Liver (tissue), 9 donors: ENCODE measurements around the gene MARCOL. TPM values are rescaled to one million over a fixed set of nuclear protein-coding genes. Genes with fewer than 3 reads are reported as not detected.
"Not testable (repeated sequence)": the region's sequence is repeated elsewhere in the genome, so short reads cannot be mapped to it uniquely, and the experiment has no call there.

Experiments
- DNase-seq: peaks from one replicate; pipeline ENCODE4 v3.0.0-alpha.2; 2017; ENCODE audit warnings: low spot score
- H3K27ac ChIP-seq, 2 donors: one replicate each; pipeline ENCODE4 v1.7.0; 2013; ENCODE audit warnings: inconsistent platforms in 2 of 2, low read length in 2 of 2, control low read depth in 1 of 2, low read depth in 1 of 2, mild to moderate bottlenecking in 1 of 2
- H3K27me3 ChIP-seq, 4 donors: one replicate each; pipeline versions ENCODE4 v1.6.1 to v1.7.0; 2013; ENCODE audit warnings: low read length in 3 of 4, inconsistent platforms in 1 of 4, mild to moderate bottlenecking in 1 of 4, moderate library complexity in 1 of 4; ENCODE audit not compliant: control insufficient read depth in 4 of 4, insufficient read depth in 4 of 4
- H3K36me3 ChIP-seq, 4 donors: one replicate each; pipeline versions ENCODE4 v1.6.1 to v1.7.0; 2013; ENCODE audit warnings: low read length in 3 of 4, mild to moderate bottlenecking in 3 of 4, low read depth in 1 of 4, moderate library complexity in 1 of 4; ENCODE audit not compliant: control insufficient read depth in 4 of 4, insufficient read depth in 3 of 4
- H3K4me1 ChIP-seq, 4 donors: one replicate each; pipeline versions ENCODE4 v1.6.1 to v1.7.0; 2013; ENCODE audit warnings: low read length in 3 of 4, mild to moderate bottlenecking in 3 of 4, moderate library complexity in 1 of 4; ENCODE audit not compliant: control insufficient read depth in 4 of 4, insufficient read depth in 4 of 4
- H3K4me3 ChIP-seq, 3 donors: one replicate each; pipeline versions ENCODE4 v1.6.1 to v1.7.0; 2013; ENCODE audit warnings: low read length in 3 of 3, control low read depth in 1 of 3, low read depth in 1 of 3, mild to moderate bottlenecking in 1 of 3
- H3K9ac ChIP-seq, 2 donors: one replicate each; pipeline ENCODE4 v1.7.0; 2013; ENCODE audit warnings: low read length in 2 of 2, mild to moderate bottlenecking in 2 of 2, moderate library complexity in 2 of 2, control low read depth in 1 of 2, low read depth in 1 of 2
- H3K9me3 ChIP-seq, 4 donors: one replicate each; pipeline versions ENCODE4 v1.6.1 to v1.7.0; 2013; ENCODE audit warnings: low read length in 3 of 4; ENCODE audit not compliant: control insufficient read depth in 4 of 4
- EGR1 ChIP-seq, 2 donors: IDR thresholded peaks; 2 replicates each; pipeline ENCODE4 v1.6.1; 2016 to 2018; ENCODE audit warnings: antibody characterized with exemption in 2 of 2, low read depth in 2 of 2
- FOXA1 ChIP-seq: IDR thresholded peaks from 2 replicates; pipeline ENCODE4 v1.6.1; 2016; ENCODE audit warnings: antibody characterized with exemption
- FOXA2 ChIP-seq: IDR thresholded peaks from 2 replicates; pipeline ENCODE4 v1.6.1; 2016; ENCODE audit warnings: antibody characterized with exemption
- GABPA ChIP-seq, 2 donors: IDR thresholded peaks in 1 of 2; conservative IDR thresholded peaks in 1 of 2; 2 replicates each; pipeline ENCODE4 v1.6.1; 2016; ENCODE audit warnings: antibody characterized with exemption in 2 of 2, mild to moderate bottlenecking in 1 of 2, moderate library complexity in 1 of 2
- HNF4A ChIP-seq, 2 donors: conservative IDR thresholded peaks; 2 replicates each; pipeline ENCODE4 v1.6.1; 2016; ENCODE audit warnings: antibody characterized with exemption in 2 of 2, mild to moderate bottlenecking in 2 of 2
- HNF4G ChIP-seq: IDR thresholded peaks from 2 replicates; pipeline ENCODE4 v1.6.1; 2016; ENCODE audit warnings: antibody characterized with exemption
- JUND ChIP-seq, 2 donors: IDR thresholded peaks; 2 replicates each; pipeline ENCODE4 v1.6.1; 2016; ENCODE audit warnings: antibody characterized with exemption in 2 of 2
- NR2F2 ChIP-seq: IDR thresholded peaks from 2 replicates; pipeline ENCODE4 v1.6.1; 2016; ENCODE audit warnings: antibody characterized with exemption
- RAD21 ChIP-seq, 2 donors: IDR thresholded peaks; 2 replicates each; pipeline ENCODE4 v1.6.1; 2016; ENCODE audit warnings: antibody characterized with exemption in 2 of 2, mild to moderate bottlenecking in 2 of 2
- RXRA ChIP-seq, 2 donors: IDR thresholded peaks; 2 replicates each; pipeline ENCODE4 v1.6.1; 2017 to 2018; ENCODE audit warnings: antibody characterized with exemption in 2 of 2, mild to moderate bottlenecking in 1 of 2
- SP1 ChIP-seq: IDR thresholded peaks from 2 replicates; pipeline ENCODE4 v1.6.1; 2018; ENCODE audit warnings: antibody characterized with exemption, mild to moderate bottlenecking
- TAF1 ChIP-seq: conservative IDR thresholded peaks from 2 replicates; pipeline ENCODE4 v1.6.1; 2016; ENCODE audit warnings: antibody characterized with exemption, mild to moderate bottlenecking
- YY1 ChIP-seq: IDR thresholded peaks from 2 replicates; pipeline ENCODE4 v1.6.1; 2016; ENCODE audit warnings: antibody characterized with exemption, mild to moderate bottlenecking
- WGBS: extraction: QIAGEN DNeasy Blood & Tissue Kit; methylation state at CpG from one replicate; pipeline ENCODE4 v1.1.7; 2013; 5-methylcytosine and 5-hydroxymethylcytosine counted together
- polyA plus RNA-seq, 2 donors: library from polyadenylated mRNA; stranded (reverse) in 1 of 2; unstranded in 1 of 2; fragments of 200-250 nt in 1 of 2; fragments of >200 nt in 1 of 2; fragmentation: Nextera tagmentation in 1 of 2; extraction: Ambion mirVana in 1 of 2; gene quantifications; one replicate each; pipeline versions ENCODE4 v1.2.1 to v1.2.3, GENCODE V29; 2013 to 2015
- total RNA-seq, 2 donors: library from RNA; depleted of rRNA; stranded (reverse); fragments of >200 nt; gene quantifications; one replicate each; pipeline ENCODE4 v1.2.3, GENCODE V29; 2014
- TF ChIP-seq, protein P1 (sequence below): IDR thresholded peaks from 2 replicates; pipeline ENCODE4 v1.6.1; 2016; ENCODE audit warnings: antibody characterized with exemption, mild to moderate bottlenecking
- TF ChIP-seq, protein P2 (sequence below): fragments of 150-350 bp; IDR thresholded peaks from 2 replicates; pipeline ENCODE4 v1.5.1; 2017; ENCODE audit warnings: improper control_type of control experiment, low read depth, low read length; ENCODE audit not compliant: missing input control
- TF ChIP-seq, protein P3 (sequence below): IDR thresholded peaks from 2 replicates; pipeline ENCODE4 v1.6.1; 2016; ENCODE audit warnings: antibody characterized with exemption
- TF ChIP-seq, protein P4 (sequence below): IDR thresholded peaks from 2 replicates; pipeline ENCODE4 v1.6.1; 2016; ENCODE audit warnings: antibody characterized with exemption
- donor health status: healthy.
- donor health status: healthy.
- donor health status: healthy.
- donor health status: healthy.
- donor health status: healthy.

MARCOL gene
- total and polyA plus RNA-seq, 4 donors: not detected

DNA sequence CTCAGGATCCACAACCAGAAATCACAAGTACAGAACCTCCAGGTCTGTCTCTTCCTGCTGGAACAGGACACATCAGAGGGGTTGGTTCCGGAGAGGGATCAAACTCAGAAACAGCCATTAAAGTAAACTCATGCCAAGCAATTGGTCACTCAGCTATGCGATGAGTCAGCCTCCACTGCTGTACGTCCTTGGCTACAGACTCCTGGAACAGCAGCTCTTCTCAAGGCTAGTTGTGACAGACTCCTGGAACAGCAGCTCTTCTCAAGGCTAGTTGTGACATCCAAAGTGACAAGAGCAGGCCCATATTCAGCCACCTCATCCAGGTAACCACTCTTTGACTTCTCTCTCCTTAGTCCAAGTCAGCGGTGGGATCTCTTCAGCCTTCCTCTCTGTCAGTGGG, 30.2 kb downstream of the MARCOL start, which contains the start of gene SPINK13:
Gene SPINK13, plus strand, starts transcription at position 229 of the 400 bp plus-strand sequence. CDS start 1,279 bp downstream, outside the sequence.
- Histone ChIP-seq H3K36me3 (no peaks in the 10 kb centered on the region), H3K27ac (no peak within 1 kb of the TSS), H3K4me1 (no peaks in the 10 kb centered on the region), H3K9ac (no peak within 1 kb of the TSS), H3K27me3 (no peaks in the 10 kb centered on the region), H3K9me3 (peaks cover 0 to 3% (median 0%) of the 10 kb centered on the region in 4 donors), H3K4me3 (no peak within 1 kb of the TSS)
- no peak for DNase-seq
- WGBS: 90% methylated on average over 4 of the region's 4 CpGs
- TF ChIP-seq, protein P1, sequence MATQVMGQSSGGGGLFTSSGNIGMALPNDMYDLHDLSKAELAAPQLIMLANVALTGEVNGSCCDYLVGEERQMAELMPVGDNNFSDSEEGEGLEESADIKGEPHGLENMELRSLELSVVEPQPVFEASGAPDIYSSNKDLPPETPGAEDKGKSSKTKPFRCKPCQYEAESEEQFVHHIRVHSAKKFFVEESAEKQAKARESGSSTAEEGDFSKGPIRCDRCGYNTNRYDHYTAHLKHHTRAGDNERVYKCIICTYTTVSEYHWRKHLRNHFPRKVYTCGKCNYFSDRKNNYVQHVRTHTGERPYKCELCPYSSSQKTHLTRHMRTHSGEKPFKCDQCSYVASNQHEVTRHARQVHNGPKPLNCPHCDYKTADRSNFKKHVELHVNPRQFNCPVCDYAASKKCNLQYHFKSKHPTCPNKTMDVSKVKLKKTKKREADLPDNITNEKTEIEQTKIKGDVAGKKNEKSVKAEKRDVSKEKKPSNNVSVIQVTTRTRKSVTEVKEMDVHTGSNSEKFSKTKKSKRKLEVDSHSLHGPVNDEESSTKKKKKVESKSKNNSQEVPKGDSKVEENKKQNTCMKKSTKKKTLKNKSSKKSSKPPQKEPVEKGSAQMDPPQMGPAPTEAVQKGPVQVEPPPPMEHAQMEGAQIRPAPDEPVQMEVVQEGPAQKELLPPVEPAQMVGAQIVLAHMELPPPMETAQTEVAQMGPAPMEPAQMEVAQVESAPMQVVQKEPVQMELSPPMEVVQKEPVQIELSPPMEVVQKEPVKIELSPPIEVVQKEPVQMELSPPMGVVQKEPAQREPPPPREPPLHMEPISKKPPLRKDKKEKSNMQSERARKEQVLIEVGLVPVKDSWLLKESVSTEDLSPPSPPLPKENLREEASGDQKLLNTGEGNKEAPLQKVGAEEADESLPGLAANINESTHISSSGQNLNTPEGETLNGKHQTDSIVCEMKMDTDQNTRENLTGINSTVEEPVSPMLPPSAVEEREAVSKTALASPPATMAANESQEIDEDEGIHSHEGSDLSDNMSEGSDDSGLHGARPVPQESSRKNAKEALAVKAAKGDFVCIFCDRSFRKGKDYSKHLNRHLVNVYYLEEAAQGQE: no peak
- TF ChIP-seq RXRA (IDR thresholded peaks at IDR 0.05) (no peak), SP1 (no peak), HNF4G (no peak), FOXA2 (no peak), NR2F2 (no peak), YY1 (no peak), GABPA (IDR thresholded peaks at IDR 0.05 in 1 of 2, conservative IDR thresholded peaks at IDR 0.05 in 1 of 2) (no peak), HNF4A (conservative IDR thresholded peaks at IDR 0.05) (no peak), TAF1 (no peak), RAD21 (IDR thresholded peaks at IDR 0.05) (no peak), EGR1 (IDR thresholded peaks at IDR 0.05; ENCODE audit: low read depth in 2 of 2) (no peak), JUND (IDR thresholded peaks at IDR 0.05) (no peak), FOXA1 (no peak)
- TF ChIP-seq, protein P2, sequence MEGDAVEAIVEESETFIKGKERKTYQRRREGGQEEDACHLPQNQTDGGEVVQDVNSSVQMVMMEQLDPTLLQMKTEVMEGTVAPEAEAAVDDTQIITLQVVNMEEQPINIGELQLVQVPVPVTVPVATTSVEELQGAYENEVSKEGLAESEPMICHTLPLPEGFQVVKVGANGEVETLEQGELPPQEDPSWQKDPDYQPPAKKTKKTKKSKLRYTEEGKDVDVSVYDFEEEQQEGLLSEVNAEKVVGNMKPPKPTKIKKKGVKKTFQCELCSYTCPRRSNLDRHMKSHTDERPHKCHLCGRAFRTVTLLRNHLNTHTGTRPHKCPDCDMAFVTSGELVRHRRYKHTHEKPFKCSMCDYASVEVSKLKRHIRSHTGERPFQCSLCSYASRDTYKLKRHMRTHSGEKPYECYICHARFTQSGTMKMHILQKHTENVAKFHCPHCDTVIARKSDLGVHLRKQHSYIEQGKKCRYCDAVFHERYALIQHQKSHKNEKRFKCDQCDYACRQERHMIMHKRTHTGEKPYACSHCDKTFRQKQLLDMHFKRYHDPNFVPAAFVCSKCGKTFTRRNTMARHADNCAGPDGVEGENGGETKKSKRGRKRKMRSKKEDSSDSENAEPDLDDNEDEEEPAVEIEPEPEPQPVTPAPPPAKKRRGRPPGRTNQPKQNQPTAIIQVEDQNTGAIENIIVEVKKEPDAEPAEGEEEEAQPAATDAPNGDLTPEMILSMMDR: no peak
- TF ChIP-seq, protein P3, sequence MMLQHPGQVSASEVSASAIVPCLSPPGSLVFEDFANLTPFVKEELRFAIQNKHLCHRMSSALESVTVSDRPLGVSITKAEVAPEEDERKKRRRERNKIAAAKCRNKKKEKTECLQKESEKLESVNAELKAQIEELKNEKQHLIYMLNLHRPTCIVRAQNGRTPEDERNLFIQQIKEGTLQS: no peak
- TF ChIP-seq, protein P4, sequence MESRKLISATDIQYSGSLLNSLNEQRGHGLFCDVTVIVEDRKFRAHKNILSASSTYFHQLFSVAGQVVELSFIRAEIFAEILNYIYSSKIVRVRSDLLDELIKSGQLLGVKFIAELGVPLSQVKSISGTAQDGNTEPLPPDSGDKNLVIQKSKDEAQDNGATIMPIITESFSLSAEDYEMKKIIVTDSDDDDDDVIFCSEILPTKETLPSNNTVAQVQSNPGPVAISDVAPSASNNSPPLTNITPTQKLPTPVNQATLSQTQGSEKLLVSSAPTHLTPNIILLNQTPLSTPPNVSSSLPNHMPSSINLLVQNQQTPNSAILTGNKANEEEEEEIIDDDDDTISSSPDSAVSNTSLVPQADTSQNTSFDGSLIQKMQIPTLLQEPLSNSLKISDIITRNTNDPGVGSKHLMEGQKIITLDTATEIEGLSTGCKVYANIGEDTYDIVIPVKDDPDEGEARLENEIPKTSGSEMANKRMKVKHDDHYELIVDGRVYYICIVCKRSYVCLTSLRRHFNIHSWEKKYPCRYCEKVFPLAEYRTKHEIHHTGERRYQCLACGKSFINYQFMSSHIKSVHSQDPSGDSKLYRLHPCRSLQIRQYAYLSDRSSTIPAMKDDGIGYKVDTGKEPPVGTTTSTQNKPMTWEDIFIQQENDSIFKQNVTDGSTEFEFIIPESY: no peak

DNA sequence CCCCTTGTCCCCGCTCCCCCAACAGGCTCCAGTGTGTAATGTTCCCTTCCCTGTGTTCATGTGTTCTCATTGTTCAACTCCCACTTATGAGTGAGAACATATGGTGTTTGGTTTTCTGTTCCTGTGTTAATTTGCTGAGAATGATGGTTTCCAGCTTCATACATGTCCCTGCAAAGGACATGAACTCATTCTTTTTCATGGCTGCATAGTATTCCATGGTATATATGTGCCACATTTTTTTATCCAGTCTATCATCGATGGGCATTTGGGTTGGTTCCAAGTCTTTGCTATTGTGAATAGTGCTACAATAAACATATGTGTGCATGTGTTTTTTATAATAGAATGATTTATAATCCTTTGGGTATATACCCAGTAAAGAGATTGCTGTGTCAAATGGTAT, 36.8 kb downstream of the MARCOL start:
- H3K9ac ChIP-seq, H3K4me3 ChIP-seq, H3K4me1 ChIP-seq, H3K9me3 ChIP-seq, H3K36me3 ChIP-seq, DNase-seq, H3K27me3 ChIP-seq, H3K27ac ChIP-seq: not testable (repeated sequence)
- WGBS: 91% methylated on average over 2 of the region's 2 CpGs

DNA sequence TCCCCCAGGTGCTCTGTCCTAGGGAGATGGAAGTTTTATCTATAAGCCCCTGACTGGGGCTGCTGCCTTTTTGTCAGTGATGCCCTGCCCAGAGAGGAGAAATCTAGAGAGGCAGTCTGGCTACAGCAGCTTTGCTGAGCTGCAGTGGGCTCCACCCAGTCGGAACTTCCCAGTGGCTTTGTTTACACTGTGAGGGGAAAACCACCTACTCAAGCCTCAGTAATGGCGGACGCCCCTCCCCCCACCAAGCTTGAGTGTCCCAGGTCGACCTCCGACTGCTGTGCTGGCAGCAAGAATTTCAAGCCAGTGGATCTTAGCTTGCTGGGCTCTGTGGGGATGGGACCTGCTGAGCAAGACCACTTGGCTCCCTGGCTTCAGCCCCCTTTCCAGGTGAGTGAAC, 42.6 kb downstream of the MARCOL start:
- not testable (repeated sequence) for H3K4me3 ChIP-seq, H3K9me3 ChIP-seq, H3K27ac ChIP-seq, H3K4me1 ChIP-seq, H3K9ac ChIP-seq, H3K36me3 ChIP-seq, H3K27me3 ChIP-seq, DNase-seq
- 30% methylated on average over 5 of the region's 5 CpGs for WGBS

DNA sequence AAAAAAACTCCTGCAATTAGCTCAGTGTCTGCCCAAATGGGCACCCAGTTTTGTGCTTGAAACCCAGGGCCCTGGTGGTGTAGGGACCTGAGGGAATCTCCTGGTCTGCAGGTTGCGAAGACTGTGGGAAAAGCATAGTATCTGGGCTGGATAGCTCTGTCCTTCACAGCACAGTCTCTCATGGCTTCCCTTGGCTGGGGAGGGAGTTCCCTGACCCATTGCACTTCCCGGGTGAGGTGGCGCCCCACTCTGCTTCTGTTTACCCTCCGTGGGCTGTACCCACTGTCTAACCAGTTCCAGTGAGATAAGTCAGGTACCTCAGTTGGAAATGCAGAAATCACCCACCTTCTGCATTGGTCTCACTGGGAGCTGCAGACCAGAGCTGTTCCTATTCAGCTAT, 43.0 kb downstream of the MARCOL start:
- H3K4me1 ChIP-seq, H3K27ac ChIP-seq, DNase-seq, H3K36me3 ChIP-seq, H3K27me3 ChIP-seq, H3K9me3 ChIP-seq, H3K4me3 ChIP-seq, H3K9ac ChIP-seq: not testable (repeated sequence)
- WGBS: 88% methylated on average over 4 of the region's 4 CpGs
